Activated B cell treated with CpG ODN at 0.5 μM for 24 hours (primary cell): ENCODE measurements around the gene SDE2. TPM values are rescaled to one million over a fixed set of nuclear protein-coding genes. Genes with fewer than 3 reads are reported as not detected.

ENCODE experiments used
- ATAC-seq: fragments of 200-7000 bp; cut with Tn5 transposase; one replicate; pipeline ENCODE4 v1.10.0; 2021; ENCODE audit warnings: low read depth, mild to moderate bottlenecking, moderate library complexity
- CTCF ChIA-PET: fragments of 350-600 bp; sonication (Branson Sonifier 250); formaldehyde crosslinking; loops from one replicate; lab custom pipeline; 2021; ENCODE audit warnings: antibody characterized with exemption; lab: Charles Lee
- POLR2A ChIA-PET: fragments of 350-600 bp; sonication (Branson Sonifier 250); formaldehyde crosslinking; loops from one replicate; lab custom pipeline; 2021; ENCODE audit warnings: antibody characterized with exemption; lab: Charles Lee
- DNase-seq: peaks from one replicate; pipeline ENCODE4 v3.0.0; 2022
- H3K27ac Mint-ChIP-seq: one replicate; pipeline ENCODE4 v1.8.0; 2020; ENCODE audit warnings: mixed read lengths
- H3K27me3 Mint-ChIP-seq: one replicate; pipeline ENCODE4 v1.8.0; 2021; ENCODE audit warnings: mixed read lengths
- H3K36me3 Mint-ChIP-seq: one replicate; pipeline ENCODE4 v1.8.0; 2021; ENCODE audit warnings: low read depth, mixed read lengths
- H3K4me1 Mint-ChIP-seq: one replicate; pipeline ENCODE4 v1.8.0; 2021; ENCODE audit warnings: mixed read lengths
- H3K4me3 Mint-ChIP-seq: one replicate; pipeline ENCODE4 v1.8.0; 2020; ENCODE audit warnings: mild to moderate bottlenecking, mixed read lengths
- H3K9me3 Mint-ChIP-seq: one replicate; pipeline ENCODE4 v1.8.0; 2020; ENCODE audit warnings: mixed read lengths
- CTCF ChIP-seq: fragments of 200-600 bp; IDR thresholded peaks from one replicate; pipeline ENCODE4 v1.8.0; 2022; ENCODE audit warnings: antibody characterized with exemption, mild to moderate bottlenecking
- intact Hi-C: fragments of 100-400 bp; cut with micrococcal nuclease; formaldehyde crosslinking; loops from one replicate; pipeline ENCODE4 v1.15.1; 2024
- total RNA-seq: library from RNA; stranded (reverse); gene quantifications from 2 replicates; pipeline ENCODE4 v1.2.3, GENCODE V29; 2022

The SDE2 gene
- total RNA-seq, 1 donor from 2014 or later = 21.8 TPM

GRCh38 chr1:225990705-225991464 is 8.3 kb downstream of the SDE2 start:
- H3K27me3 Mint-ChIP-seq = no peaks in the 10 kb centered on the region
- intact Hi-C loops = no loop called here
- H3K4me1 Mint-ChIP-seq = peaks cover 25% of the 10 kb centered on the region
- ATAC-seq = no peak
- peak overlapping the region; percentile 41 for H3K27ac Mint-ChIP-seq
- H3K36me3 Mint-ChIP-seq = peaks cover 90% of the 10 kb centered on the region
- H3K4me3 Mint-ChIP-seq = no peak overlapping the region
- CTCF ChIA-PET = interaction anchor here (0.7 to 3.2 kb wide), 5 partner anchors 9 to 516 kb away, joined by 3 to 24 read pairs (median 3); no protein-coding TSS in a partner anchor
- DNase-seq = no peak
- TF ChIP-seq CTCF = no peak
- POLR2A ChIA-PET = interaction anchor here (0.7 to 3.4 kb wide), 4 partner anchors 9 to 110 kb away, joined by 3 to 17 read pairs (median 8); partner anchors contain the start of genes H3-3A and SDE2
- H3K9me3 Mint-ChIP-seq = no peaks in the 10 kb centered on the region

GRCh38 chr1:225987491-225988316 is 11.4 kb downstream of the SDE2 start:
- DNase-seq (no peak), ATAC-seq (peak; percentile 69)
- no peaks in the 10 kb centered on the region for H3K9me3 Mint-ChIP-seq
- peak; percentile 54 for TF ChIP-seq CTCF
- intact Hi-C loops = loop anchor here (1.0 kb wide), 4 partner anchors 9 to 134 kb away; partner anchors contain the start of gene SDE2
- no peak overlapping the region for H3K4me3 Mint-ChIP-seq
- no peaks in the 10 kb centered on the region for H3K27me3 Mint-ChIP-seq
- POLR2A ChIA-PET = interaction anchor here (0.6 to 3.6 kb wide), 7 partner anchors 9 to 436 kb away, joined by 4 to 34 read pairs (median 6); partner anchors contain the start of genes H3-3A, PYCR2 and SDE2
- peaks cover 23% of the 10 kb centered on the region for H3K4me1 Mint-ChIP-seq
- peak overlapping the region; percentile 5 for H3K27ac Mint-ChIP-seq
- H3K36me3 Mint-ChIP-seq = peaks cover 83% of the 10 kb centered on the region
- CTCF ChIA-PET = interaction anchor here (0.6 to 3.5 kb wide), 22 partner anchors 9 to 1530 kb away, joined by 3 to 41 read pairs (median 5); partner anchors contain the start of genes H3-3A and SDE2

- no peaks in the 10 kb centered on the region for H3K9me3 Mint-ChIP-seq
- ChIA-PET POLR2A (interaction anchor here (0.6 to 1.1 kb wide), 2 partner anchors 57 to 98 kb away, joined by 5 read pairs; partner anchors contain the start of gene PYCR2), CTCF (interaction anchor here (1.5 kb wide), 1 partner anchor 19 kb away, joined by 3 read pairs; no protein-coding TSS in a partner anchor)
- intact Hi-C loops = no loop called here
- no peak for TF ChIP-seq CTCF
- ATAC-seq = no peak
- peaks cover 32% of the 10 kb centered on the region for H3K4me1 Mint-ChIP-seq
- peaks cover 57% of the 10 kb centered on the region for H3K36me3 Mint-ChIP-seq
- H3K4me3 Mint-ChIP-seq = no peak overlapping the region
- H3K27ac Mint-ChIP-seq = no peak overlapping the region
- H3K27me3 Mint-ChIP-seq = no peaks in the 10 kb centered on the region
- DNase-seq = no peak
These were observed 17.4 kb downstream of the SDE2 start for GRCh38 chr1:225981714-225982113.

GRCh38 chr1:225980005-225980836 is 18.9 kb downstream of the SDE2 start:
- TF ChIP-seq CTCF = no peak
- Mint-ChIP-seq H3K4me1 (peaks cover 33% of the 10 kb centered on the region), H3K27ac (no peak overlapping the region), H3K4me3 (no peak overlapping the region), H3K9me3 (no peaks in the 10 kb centered on the region), H3K27me3 (no peaks in the 10 kb centered on the region), H3K36me3 (peaks cover 43% of the 10 kb centered on the region)
- ATAC-seq = no peak
- ChIA-PET POLR2A (interaction anchor here (0.7 to 3.9 kb wide), 4 partner anchors 15 to 512 kb away, joined by 3 to 22 read pairs (median 6); partner anchors contain the start of gene H3-3A), CTCF (interaction anchor here (2.6 to 3.9 kb wide), 2 partner anchors 7 to 145 kb away, joined by 7 to 32 read pairs; no protein-coding TSS in a partner anchor)
- intact Hi-C loops = no loop called here
- DNase-seq = no peak
